DMS53 treated with DMSO at 0.1 percent for 48 hours (cell line): Measurements from ENCODE around the gene TSR3.
"Not testable (repeated sequence)": the region's sequence is repeated elsewhere in the genome, so short reads cannot be mapped to it uniquely, and the experiment has no call there.

Source experiments
- DNase-seq: peaks from one replicate; lab custom pipeline; 2025; ENCODE audit not compliant: unreplicated experiment; lab: John Stamatoyannopoulos, UW

Gene TSR3

DNA sequence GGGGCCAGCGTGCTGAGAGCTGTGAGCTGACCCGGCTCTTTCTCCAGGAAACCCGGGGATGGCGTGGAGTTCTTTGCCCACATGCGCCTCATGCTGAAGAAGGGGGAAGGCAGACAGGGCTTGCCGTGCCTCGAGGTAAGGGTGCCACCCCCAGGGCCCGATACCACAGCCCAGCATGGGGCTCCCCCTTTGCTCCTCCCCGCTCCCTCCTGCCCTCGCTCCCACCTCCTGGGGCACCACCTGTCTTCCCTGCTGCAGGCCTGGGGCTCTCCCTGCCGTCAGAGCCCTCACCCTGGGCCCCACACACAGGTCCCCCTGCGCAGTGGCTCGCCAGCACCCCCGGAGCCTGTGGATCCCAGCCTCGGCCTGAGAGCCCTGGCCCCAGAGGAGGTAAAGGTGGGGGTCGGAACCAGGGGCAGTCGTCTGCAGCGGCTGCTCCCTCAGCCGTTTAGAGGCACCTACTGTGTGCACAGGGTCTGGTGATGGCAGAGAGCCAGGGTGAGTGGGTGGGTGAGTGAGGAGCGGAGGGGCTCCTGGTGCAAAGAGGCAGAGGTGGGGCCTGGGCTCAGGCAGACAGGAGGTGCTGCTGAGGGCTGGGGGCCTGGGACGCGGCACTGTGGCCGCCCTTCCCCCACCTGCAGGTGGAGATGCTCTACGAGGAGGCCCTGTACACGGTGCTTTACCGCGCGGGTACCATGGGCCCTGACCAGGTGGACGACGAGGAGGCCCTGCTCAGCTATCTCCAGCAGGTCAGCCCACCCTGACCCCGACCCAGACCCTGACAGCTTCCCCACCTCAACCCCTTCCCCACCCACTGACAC, 12.6 kb downstream of the TSR3 start:
- DNase-seq, result no peak

DNA sequence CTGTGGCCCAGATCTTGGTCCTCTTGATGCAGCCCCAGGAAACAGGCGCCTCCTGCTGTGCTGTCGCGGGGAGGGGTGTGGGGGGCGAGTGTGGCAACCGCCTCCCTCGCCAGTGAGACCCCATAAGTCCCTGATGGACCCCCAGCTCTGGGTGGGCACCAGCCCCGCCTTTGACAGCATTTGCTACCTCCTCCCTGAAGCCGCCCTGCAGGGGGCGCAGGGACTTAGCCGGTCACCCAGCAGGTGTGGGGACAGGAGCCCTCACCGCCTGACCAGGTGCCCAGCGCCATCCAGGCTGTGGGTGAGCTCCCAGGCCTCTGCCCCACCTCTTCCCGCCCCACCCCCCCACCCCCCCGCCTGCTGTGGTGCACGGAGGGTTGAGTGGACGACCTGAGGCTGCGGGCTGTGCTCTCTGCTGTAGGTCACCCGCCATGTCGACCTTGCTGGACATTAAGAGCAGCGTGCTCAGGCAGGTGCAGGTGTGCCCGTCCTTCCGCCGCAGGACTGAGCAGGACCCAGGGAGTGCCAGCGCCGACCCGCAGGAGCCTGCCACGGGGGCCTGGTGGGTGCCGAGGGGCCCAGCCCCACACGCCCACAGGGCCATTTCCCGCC, 13.5 kb downstream of the TSR3 start:
- peak; percentile 51 for DNase-seq

DNA sequence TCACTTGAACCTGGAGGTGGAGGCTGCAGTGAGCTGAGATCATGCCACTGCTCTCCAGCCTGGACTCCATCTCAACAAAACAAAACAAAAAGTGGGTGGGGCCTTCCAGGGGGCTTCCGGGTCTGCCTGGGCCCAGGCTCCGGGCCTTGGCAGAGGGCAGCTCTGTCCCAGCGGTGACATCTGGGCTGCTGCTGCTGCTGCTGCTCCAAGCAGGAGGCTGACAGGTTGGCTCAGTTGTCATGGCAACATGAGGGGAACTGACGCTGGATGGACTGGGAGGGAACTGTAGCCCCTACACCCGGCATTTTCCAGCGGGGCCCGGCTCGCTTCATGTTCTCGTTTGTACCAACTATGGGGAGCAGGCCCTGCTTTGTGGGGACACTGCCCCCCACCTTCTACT, 14.2 kb downstream of the TSR3 start:
- DNase-seq, result no peak

- DNase-seq, result no peak
Observed at GRCh38 chr16:1336619-1337018, 15.1 kb downstream of the TSR3 start.

DNA sequence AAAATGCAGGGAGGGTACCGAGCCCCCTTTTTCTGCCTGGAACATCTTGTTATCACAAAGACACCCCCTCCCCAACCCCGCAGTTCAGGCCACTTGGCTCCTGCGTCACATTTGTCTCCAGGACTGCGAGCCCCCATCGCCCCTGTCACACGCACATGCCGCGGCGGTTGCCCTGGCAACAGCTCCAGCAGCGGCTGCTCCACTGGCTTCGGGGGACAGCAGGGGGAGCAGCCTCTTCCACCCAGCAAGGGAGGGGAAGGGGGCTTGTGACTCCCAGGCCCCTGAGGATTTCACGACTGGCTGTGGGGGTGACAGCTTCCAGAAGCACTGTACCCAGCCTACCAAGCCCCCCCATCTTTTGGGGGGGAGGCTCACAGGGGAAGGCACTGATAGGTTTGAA, 15.7 kb downstream of the TSR3 start:
- DNase-seq, result no peak

DNA sequence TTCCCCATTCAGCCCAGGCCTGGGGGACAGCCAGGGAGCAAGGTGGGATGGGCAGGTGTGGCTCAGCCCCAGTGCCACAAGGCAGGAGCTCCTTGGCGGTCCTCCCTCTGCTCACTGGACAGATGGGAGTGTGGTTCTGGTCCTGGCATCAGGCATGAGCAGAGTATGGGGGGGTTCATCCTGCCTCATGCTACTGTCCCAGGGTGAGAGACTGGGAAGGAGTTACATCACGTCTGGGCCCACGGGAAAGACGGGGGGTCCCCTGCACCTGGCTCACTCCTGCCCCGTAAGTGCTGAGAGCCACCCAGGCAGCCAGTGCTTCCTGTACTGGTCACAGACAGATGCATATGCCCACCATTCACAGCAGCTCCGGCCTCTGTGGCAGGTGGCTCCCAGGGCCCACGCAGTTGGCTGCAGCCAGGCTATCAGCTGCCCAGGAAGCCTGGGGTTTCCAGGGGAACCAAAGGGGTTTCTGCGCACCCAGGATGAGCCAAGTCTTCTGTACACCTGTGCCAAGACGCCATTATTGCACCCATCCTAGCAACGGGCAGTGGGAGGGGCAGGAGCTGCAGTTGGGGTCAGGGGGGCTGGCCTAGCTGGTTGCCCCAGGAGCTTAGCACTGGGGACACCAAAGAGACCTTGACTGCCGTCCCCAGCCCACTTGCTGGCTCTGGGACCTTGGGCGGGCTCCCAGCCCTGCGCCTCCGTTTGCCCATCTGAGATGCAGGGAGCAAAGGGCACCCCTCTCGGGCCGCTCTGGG, 16.3 kb downstream of the TSR3 start:
- DNase-seq, result no peak

- no peak for DNase-seq
Observed at GRCh38 chr16:1334739-1335138, 16.9 kb downstream of the TSR3 start.

GRCh38 chr16:1333854-1334700, 17.6 kb downstream of the TSR3 start:
- no peak for DNase-seq

GRCh38 chr16:1333149-1333812, 18.4 kb downstream of the TSR3 start, which contains the start of gene BAIAP3:
BAIAP3 (plus strand) TSS chr16:1333645; CDS start chr16:1338550, 4,905 bp downstream.
- no peak for DNase-seq

DNA sequence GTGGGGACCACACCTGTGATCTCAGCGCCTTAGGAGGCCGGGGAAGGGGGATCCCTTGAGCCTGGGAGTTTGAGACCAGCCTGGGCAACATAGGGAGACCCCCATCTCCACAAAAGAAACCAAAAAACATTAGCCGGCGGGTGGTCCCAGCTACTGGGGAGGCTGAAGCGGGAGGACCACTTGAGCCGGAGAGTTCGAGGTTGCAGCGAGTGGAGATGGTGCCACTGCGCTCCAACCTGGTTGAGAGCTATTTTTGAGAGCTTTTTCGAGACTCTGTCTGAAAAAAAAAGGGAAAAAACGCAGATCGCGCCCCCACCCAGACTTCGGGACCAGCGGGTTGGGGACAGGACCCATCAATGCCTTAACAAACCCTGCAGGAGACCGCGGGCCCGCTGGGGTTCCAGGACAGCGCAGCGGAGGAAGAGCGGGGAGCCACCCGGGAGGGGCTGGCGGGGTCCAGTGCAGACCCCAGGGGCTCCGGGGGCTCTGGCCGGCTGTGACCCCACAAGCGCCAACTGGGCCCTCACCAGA, 19.0 kb downstream of the TSR3 start:
- no peak for DNase-seq

DNA sequence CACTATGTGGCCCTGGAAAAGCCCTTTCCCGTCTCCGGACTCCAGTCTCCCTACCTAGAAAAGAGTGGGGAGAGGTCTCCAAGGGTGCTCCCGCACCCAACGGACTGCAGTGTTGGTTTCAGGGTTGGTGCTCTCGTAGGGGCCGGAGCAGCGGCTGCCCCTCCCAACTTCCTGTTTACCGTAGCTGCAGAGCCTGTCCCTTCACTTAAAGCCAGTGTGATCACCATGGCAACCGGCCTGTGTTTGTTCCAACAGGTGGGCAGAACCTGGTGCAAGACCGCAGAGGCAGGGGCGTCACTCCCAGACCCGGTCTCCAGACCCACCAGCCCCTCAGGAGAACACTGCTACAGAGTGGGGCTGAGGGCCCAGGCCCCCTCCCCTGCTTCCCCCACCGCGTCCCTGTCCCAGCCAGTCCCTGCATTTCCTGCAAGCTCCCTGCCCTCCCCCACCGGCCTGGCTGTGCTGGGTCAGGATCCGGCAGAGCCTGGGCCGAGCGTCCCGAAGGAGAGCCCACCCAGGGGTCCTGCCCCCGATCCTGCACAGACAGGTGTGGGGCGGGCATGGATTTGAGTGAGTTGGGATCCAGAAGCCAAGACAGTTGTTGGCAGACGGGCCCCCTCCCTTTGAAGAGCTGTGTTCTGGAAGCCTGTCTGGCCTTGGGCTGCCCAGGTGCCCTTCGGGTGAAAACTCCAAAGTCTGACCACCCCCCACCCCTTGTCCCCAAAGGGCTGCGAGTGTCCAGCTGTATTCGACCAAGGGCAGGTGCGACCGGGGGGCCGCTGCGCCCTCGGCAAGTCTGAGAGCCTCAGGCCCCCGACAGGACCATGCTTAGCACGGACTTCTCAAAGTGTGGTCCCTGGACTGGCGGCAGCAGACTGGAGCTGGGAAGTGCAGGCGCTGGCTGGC, 19.7 kb downstream of the TSR3 start:
- DNase-seq, result peak; percentile 87

- no peak for DNase-seq
Observed at GRCh38 chr16:1330931-1331711, 20.6 kb downstream of the TSR3 start.

- DNase-seq, result no peak
Observed at GRCh38 chr16:1330260-1330914, 21.3 kb downstream of the TSR3 start.

GRCh38 chr16:1328961-1329360, 22.7 kb downstream of the TSR3 start:
- DNase-seq, result not testable (repeated sequence)

DNA sequence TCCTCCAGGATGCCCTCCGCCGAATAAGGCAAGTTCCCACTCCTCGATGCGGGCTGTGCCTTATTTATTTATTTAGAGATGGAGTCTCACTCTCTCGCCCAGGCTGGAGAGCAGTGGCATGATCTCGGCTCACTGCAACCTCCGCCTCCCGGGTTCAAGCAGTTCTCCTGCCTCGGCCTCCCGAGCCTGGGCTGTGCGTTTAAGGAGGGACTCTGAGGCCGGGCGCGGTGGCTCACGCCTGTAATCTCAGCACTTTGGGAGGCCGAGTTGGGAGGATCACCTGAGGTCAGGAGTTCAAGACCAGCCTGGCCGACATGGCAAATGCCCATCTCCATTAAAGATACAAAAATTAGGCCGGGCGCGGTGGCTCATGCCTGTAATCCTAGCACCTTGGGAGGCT, 23.5 kb downstream of the TSR3 start:
- not testable (repeated sequence) for DNase-seq

- DNase-seq, result no peak
Observed at GRCh38 chr16:1327619-1327947, 24.1 kb downstream of the TSR3 start.

DNA sequence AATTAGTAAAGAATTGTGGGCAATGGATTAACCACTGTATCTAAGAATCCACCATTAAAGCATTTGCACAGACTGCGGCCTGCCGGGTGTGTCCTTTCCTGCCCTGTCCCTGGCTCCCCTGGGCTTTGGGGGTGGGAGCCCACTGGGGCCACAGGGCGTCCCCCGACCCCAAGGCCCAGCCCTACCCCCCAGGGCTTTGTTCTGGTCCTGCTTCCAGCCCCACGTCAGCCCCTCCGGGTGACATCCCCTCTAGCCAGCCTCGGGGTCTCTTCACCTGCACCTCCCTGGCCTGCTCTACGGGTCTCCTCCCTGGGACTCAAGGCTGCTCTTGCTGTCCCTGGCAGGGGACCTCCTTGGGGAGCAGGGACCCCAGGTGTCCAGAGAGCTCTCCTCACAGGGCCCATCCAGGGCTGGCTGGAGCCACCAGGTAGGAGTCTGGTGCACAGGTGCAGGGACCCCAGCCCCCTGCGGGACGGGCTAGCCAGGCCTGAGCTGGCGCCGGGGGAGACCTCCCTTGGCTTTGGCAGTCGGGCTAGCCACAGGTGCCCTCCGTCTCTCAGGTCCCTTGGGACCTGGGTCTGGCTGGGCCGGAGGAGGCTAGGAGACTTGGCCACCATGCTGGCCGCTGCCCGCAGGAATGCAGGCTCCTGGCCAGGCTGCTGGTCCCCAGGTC, 24.6 kb downstream of the TSR3 start:
- no peak for DNase-seq
